HL-60/S4 (cell line): ENCODE data around the gene SCD.
"Not testable (repeated sequence)": the region's sequence is repeated elsewhere in the genome, so short reads cannot be mapped to it uniquely, and the experiment has no call there.

Experiments used
- in situ Hi-C: fragments of 300-500 bp; cut with MboI; formaldehyde crosslinking; loops from 2 replicates; pipeline ENCODE4 v1.14.3; 2022; ENCODE audit warnings: low sequenced_read_pairs

The SCD gene

DNA sequence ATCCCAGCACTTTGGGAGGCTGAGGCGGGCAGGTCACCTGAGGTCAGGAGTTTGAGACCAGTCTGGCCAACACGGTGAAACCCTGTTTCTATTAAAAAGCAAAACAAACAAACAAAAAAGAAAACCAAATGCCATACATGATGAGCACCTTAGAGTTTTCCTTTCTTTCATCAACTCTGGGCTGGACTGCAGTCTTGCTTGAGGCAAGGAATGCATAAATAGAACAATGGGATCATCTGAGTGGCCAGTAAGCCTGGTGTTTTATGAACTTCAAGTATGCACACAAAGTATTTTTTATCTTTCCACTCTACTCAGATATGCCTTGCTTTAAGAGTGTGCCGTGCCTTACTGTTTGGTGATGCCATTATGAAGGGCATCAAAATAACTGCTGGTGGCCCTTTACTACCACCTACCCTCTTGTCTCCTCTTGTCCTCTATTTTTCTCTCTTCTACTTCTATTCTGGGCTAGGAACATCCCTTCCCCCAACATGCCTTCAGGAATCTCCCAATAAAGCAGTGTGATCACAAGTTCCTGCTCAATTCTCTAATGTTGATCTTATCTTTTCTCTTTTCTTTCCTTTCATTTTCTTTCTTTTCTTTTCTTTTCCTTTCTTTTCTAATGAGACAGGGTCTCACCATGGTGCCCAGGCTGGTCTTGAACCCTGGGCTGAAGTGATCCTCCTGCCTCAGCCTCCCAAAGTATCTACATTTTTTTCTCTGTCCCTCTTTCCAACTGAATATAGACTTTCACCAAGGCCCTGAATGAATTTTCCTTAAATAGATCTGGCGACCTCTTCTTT, 10.2 kb downstream of the SCD start:
- in situ Hi-C loops: no loop called here

- in situ Hi-C loops: no loop called here
Measured at GRCh38 chr10:100359030-100359432, 12.0 kb downstream of the SCD start.

- in situ Hi-C loops: no loop called here
Measured at GRCh38 chr10:100359529-100360150, 12.6 kb downstream of the SCD start.

- in situ Hi-C loops: no loop called here
Measured at GRCh38 chr10:100360234-100360633, 13.2 kb downstream of the SCD start.

DNA sequence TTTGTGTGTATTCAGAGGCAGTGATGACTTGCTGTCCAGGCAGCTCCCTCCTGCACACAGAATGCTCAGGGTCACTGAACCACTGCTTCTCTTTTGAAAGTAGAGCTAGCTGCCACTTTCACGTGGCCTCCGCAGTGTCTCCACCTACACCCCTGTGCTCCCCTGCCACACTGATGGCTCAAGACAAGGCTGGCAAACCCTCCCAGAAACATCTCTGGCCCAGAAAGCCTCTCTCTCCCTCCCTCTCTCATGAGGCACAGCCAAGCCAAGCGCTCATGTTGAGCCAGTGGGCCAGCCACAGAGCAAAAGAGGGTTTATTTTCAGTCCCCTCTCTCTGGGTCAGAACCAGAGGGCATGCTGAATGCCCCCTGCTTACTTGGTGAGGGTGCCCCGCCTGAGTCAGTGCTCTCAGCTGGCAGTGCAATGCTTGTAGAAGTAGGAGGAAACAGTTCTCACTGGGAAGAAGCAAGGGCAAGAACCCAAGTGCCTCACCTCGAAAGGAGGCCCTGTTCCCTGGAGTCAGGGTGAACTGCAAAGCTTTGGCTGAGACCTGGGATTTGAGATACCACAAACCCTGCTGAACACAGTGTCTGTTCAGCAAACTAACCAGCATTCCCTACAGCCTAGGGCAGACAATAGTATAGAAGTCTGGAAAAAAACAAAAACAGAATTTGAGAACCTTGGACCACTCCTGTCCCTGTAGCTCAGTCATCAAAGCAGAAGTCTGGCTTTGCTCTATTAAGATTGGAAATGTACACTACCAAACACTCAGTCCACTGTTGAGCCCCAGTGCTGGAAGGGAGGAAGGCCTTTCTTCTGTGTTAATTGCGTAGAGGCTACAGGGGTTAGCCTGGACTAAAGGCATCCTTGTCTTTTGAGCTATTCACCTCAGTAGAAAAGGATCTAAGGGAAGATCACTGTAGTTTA, 15.8 kb downstream of the SCD start:
- in situ Hi-C loops: no loop called here

DNA sequence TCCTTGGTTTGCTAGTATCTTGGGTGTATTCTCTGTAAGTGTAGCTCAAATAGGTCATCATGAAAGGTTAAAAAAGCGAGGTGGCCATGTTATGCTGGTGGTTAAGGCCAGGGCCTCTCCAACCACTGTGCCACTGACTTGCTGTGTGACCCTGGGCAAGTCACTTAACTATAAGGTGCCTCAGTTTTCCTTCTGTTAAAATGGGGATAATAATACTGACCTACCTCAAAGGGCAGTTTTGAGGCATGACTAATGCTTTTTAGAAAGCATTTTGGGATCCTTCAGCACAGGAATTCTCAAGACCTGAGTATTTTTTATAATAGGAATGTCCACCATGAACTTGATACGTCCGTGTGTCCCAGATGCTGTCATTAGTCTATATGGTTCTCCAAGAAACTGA, 17.1 kb downstream of the SCD start:
- in situ Hi-C loops: no loop called here

DNA sequence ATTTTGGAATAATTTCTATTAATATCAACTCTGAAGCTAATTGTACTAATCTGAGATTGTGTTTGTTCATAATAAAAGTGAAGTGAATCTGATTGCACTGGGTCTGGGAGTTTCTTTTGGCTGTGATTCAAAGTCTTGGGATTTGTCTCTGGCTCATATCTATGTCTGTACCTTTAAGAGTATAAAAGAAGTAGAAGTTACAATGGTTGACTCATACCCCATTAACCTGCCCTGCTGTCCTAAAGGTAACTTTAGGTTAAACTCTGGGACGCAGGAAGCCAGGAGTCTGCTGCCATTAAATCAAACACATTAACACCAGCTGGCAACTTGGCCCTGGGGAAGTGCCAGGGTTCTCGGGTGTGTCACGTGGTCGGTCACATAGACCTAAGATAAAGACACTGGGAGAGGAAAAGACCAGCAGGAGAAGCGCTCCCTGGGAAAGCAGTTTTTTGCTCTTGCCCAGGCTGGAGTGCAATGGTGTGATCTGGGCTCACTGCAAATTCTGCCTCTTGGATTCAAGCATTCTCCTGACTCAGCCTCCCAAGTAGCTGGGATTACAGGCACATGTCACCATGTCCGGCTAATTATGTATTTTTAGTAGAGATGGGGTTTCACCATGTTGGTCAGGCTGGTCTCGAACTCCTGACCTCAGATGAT, 17.8 kb downstream of the SCD start:
- in situ Hi-C loops: no loop called here

GRCh38 chr10:100368721-100369120, 21.7 kb downstream of the SCD start:
- in situ Hi-C loops: no loop called here

GRCh38 chr10:100370714-100371481, 23.9 kb downstream of the SCD start:
- in situ Hi-C loops: no loop called here

DNA sequence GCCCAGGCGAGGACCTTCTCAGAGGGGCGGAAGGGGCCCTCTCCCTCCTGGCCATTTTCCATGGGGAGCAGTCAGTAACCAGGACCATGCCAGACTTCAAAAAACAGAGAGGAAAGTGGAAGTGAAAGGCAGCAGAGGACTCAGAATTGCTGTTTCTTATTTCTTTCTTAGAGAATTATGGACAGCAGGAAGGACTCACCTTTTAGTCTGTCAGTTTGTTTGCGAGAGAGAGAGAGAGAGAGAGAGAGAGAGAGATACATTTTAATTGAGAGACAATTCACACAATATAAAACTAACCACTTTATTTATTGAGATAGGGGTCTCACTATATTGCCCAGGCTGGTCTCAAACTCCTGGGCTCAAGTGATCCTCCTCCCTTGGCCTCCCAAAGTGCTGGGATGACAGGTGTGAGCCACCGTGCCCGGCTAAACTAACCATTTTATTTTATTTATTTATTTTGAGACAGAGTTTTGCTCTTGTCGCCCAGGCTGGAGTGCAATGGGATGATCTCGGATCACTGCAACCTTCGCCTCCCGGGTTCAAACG, 24.5 kb downstream of the SCD start:
- in situ Hi-C loops: no loop called here

DNA sequence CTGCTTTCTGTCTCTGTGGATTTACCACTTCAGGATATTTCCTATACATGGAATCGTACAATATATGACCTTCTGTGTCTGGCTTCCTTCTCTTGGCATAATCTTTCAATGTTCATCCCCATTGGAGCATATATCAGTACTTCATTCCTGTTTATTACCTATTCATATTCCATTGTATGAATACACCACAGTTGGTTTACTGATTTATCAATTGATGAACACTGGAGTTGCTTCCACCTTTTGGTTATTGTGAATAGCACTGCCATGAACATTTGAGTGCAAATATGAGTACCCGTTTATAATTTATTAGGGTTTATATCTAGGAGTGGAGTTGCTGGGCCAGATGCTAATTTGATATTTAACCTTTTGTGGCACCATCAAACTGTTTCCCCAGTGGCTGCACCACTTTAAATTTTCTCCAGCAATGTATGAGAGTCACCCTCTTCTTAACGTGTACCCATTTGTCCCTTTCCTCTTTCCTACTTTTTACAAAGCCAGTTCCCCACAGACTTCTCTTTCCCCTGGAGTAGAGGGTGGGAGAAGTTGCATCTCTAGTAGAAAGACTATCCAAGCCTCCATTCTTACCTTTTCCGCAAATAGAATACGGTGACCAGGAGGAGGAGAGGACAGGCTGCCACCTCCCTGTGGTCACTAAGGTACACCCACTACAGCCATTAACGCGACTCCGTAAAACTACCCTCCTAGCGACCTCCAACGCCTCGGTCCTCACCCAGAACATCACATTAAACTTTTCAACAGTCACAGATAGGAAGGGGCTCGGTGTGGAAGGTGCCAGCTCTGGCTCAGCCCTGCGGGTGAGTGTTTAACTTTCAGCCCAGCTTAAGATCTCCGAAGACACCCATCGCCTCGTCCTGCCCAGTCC, 25.6 kb downstream of the SCD start:
- in situ Hi-C loops: no loop called here

DNA sequence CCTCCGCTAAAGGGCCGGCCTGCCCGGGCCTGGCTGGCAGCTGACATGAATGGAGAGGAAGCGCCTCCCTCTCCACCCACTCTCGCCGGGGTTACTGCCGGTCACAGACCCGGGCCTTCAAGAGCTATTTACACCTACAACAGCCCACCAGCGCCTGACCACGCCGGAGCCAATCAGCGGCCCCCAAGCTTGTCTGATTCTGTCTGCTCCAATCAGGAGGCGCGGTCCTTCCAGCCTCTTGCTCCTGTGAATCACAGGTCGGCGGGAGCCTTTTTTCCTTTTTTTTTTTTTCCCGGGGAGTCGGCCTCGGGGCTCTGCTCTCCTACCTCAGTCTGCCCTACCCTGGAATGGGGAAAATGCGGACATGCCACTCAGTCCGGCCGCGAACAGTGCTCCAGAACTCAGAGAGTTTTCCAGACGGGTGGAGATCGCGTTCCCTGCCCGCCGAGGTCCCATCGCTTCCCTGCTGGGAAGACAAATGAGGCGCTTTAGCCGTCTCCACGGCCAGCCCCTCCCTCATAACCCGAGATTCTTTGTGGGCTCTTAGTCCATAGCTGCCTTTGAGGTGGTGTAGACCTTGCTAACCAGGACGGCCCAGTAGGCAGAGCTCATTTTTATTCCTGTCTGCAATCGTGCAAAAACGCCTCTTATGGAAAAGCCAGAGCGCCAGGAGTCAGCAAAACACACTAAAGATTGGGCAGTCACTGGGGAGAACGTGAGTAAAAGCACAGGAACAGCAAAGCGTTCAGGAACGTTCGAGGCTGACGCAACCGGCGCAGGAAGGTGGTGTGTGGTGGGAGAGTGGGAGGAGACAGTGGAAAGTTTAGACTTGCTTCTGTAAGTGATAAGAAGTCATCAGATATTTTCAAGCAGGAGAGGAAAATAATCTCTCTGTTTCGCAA, 26.5 kb downstream of the SCD start:
- in situ Hi-C loops: no loop called here

GRCh38 chr10:100374200-100374655, 27.2 kb downstream of the SCD start:
- in situ Hi-C loops: no loop called here

GRCh38 chr10:100374677-100375353, 27.8 kb downstream of the SCD start:
- in situ Hi-C loops: not testable (repeated sequence)

GRCh38 chr10:100376656-100377055, 29.6 kb downstream of the SCD start:
- in situ Hi-C loops: not testable (repeated sequence)

DNA sequence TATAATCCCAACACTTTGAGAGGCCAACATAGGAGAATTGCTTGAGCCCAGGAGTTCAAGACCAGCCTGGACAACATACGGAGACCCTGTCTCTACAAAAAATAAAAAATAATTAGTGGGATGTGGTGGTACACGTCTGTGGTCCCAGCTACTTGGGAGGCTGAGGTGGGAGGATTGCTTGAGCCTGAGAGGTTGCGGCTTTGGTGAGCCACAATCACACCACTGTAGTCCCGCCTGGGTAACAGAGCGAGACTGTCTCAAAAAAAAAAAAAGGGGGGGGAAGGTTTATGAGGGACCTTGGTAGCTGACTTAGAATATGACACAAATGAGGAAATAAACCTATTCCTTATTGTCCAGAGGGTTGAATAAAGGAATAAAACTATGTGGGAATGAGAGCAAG, 30.8 kb downstream of the SCD start:
- in situ Hi-C loops: no loop called here

DNA sequence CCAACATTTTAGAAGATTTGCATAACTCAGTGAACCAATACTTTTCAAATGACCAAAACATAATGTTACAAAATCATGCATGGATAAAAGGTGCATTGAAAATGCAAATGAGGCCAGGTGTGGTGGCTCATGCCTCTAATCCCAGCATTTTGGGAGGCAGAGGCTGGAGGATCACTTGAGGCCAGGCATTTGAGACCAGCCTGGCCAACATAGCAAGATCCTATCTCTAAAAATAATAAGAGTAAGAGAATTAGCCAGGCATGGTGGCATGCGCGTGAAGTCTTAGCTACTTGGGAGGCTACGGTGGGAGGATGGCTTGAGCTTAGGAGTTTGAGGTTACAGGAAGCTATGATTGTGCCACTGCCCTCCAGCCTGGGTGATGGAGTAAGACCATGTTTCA, 33.4 kb downstream of the SCD start:
- in situ Hi-C loops: no loop called here
